HepG2 (cell line): Measurements from ENCODE around the gene NT5C2. TPM values are rescaled to one million over a fixed set of nuclear protein-coding genes. Genes with fewer than 3 reads are reported as not detected.

ENCODE experiments used
- ARID3A ChIP-seq: IDR thresholded peaks from 2 replicates; pipeline ENCODE4 v1.6.1; 2012; ENCODE audit warnings: low read depth, low read length, improper control_type of control experiment
- ATF3 ChIP-seq: sonication (generic); formaldehyde crosslinking; IDR thresholded peaks from 2 replicates; pipeline ENCODE4 v1.4.0; 2020; ENCODE audit warnings: missing genetic modification reagents
- BHLHE40 ChIP-seq: IDR thresholded peaks from 2 replicates; pipeline ENCODE4 v1.6.1; 2011; ENCODE audit warnings: low read length, improper control_type of control experiment
- CEBPG ChIP-seq: IDR thresholded peaks from 2 replicates; pipeline ENCODE4 v1.6.1; 2016
- DMAP1 ChIP-seq: IDR thresholded peaks from 2 replicates; pipeline ENCODE4 v1.6.1; 2016
- EP300 ChIP-seq, 3 experiments: sonication (generic) in 1 of 3; formaldehyde crosslinking in 1 of 3; IDR thresholded peaks; 2 replicates each; pipeline versions ENCODE4 v1.5.1 to v1.6.1; 2011 to 2020; ENCODE audit warnings: low read depth in 2 of 3, low read length in 2 of 3, borderline replicate concordance in 1 of 3, improper control_type of control experiment in 1 of 3, mild to moderate bottlenecking in 1 of 3, missing genetic modification reagents in 1 of 3, moderate library complexity in 1 of 3
- JARID2 ChIP-seq: sonication (generic); formaldehyde crosslinking; IDR thresholded peaks from 2 replicates; pipeline ENCODE4 v1.8.1; 2023; ENCODE audit warnings: missing genetic modification reagents, inconsistent platforms; ENCODE audit not compliant: insufficient replicate concordance
- JDP2 ChIP-seq: sonication (generic); formaldehyde crosslinking; IDR thresholded peaks from 2 replicates; pipeline ENCODE4 v1.8.1; 2022; ENCODE audit warnings: missing genetic modification reagents, borderline replicate concordance
- KDM5B ChIP-seq: sonication (generic); formaldehyde crosslinking; IDR thresholded peaks from 2 replicates; pipeline ENCODE4 v1.4.0; 2020; ENCODE audit warnings: missing genetic modification reagents, mild to moderate bottlenecking, borderline replicate concordance
- KLF13 ChIP-seq: sonication (generic); formaldehyde crosslinking; IDR thresholded peaks from 2 replicates; pipeline ENCODE4 v1.4.0; 2020; ENCODE audit warnings: mild to moderate bottlenecking, missing genetic modification reagents
- PREB ChIP-seq: sonication (generic); formaldehyde crosslinking; IDR thresholded peaks from 2 replicates; pipeline ENCODE4 v1.4.0; 2020; ENCODE audit warnings: missing genetic modification reagents
- RARA ChIP-seq: IDR thresholded peaks from 2 replicates; pipeline ENCODE4 v1.6.1; 2016; ENCODE audit warnings: missing genetic modification reagents, missing compliant biosample characterization
- RARG ChIP-seq: sonication (generic); formaldehyde crosslinking; IDR thresholded peaks from 2 replicates; pipeline ENCODE4 v1.4.0; 2020; ENCODE audit warnings: low read depth, mild to moderate bottlenecking, missing genetic modification reagents
- RFXAP ChIP-seq: sonication (generic); formaldehyde crosslinking; IDR thresholded peaks from 2 replicates; pipeline ENCODE4 v1.4.0; 2020; ENCODE audit warnings: missing genetic modification reagents, borderline replicate concordance
- RXRB ChIP-seq: IDR thresholded peaks from 2 replicates; pipeline ENCODE4 v1.6.1; 2016; ENCODE audit warnings: borderline replicate concordance, missing genetic modification reagents, missing compliant biosample characterization
- SIX4 ChIP-seq: sonication (generic); formaldehyde crosslinking; IDR thresholded peaks from 2 replicates; pipeline ENCODE4 v1.4.0; 2020; ENCODE audit warnings: missing genetic modification reagents
- SKI ChIP-seq: fragments of 450-650 bp; IDR thresholded peaks from one replicate; pipeline ENCODE4 v1.6.1; 2018; ENCODE audit warnings: mild to moderate bottlenecking; ENCODE audit not compliant: partially characterized antibody
- SRSF1 ChIP-seq: fragments of 200-400 bp; formaldehyde crosslinking; optimal IDR thresholded peaks from 2 replicates; pipeline ENCODE3; 2017; ENCODE audit warnings: mild to moderate bottlenecking, low read depth, low read length, moderate library complexity
- TBL1XR1 ChIP-seq: fragments of 150-350 bp; IDR thresholded peaks from 2 replicates; pipeline ENCODE4 v1.6.1; 2014; ENCODE audit warnings: borderline replicate concordance, low read length; ENCODE audit not compliant: partially characterized antibody
- ZNF124 ChIP-seq: sonication (generic); formaldehyde crosslinking; IDR thresholded peaks from 2 replicates; pipeline ENCODE4 v1.4.0; 2020; ENCODE audit warnings: missing genetic modification reagents
- ZNF225 ChIP-seq: sonication (generic); formaldehyde crosslinking; IDR thresholded peaks from 2 replicates; pipeline ENCODE4 v1.4.0; 2020; ENCODE audit warnings: mild to moderate bottlenecking, missing genetic modification reagents
- ZNF362 ChIP-seq: sonication (generic); formaldehyde crosslinking; IDR thresholded peaks from 2 replicates; pipeline ENCODE4 v1.4.0; 2020; ENCODE audit warnings: missing genetic modification reagents, mild to moderate bottlenecking, borderline replicate concordance
- ZNF576 ChIP-seq: sonication (generic); formaldehyde crosslinking; IDR thresholded peaks from 2 replicates; pipeline ENCODE4 v1.4.0; 2020; ENCODE audit warnings: mild to moderate bottlenecking, missing genetic modification reagents
- ZNF598 ChIP-seq: sonication (generic); formaldehyde crosslinking; IDR thresholded peaks from 2 replicates; pipeline ENCODE4 v1.5.1; 2020; ENCODE audit warnings: mild to moderate bottlenecking, missing genetic modification reagents, borderline replicate concordance
- polyA plus RNA-seq, 8 experiments: library from polyadenylated mRNA; depleted of rRNA in 3 of 8; stranded (reverse) in 7 of 8; unstranded in 1 of 8; fragments of >200 nt; fragmentation: Illumina TruSeq in 4 of 8; extraction: Trizol in 4 of 8; gene quantifications; 2 replicates each; pipeline versions ENCODE4 v1.2.1 to v1.2.3, GENCODE V29; 2011 to 2016; ENCODE audit warnings: low read depth in 4 of 8, missing spikeins in 1 of 8, mixed read lengths in 1 of 8; ENCODE audit not compliant: insufficient read depth in 1 of 8
- total RNA-seq, 5 experiments: library from RNA; depleted of rRNA; stranded (reverse); fragments of >200 nt; fragmentation: Illumina TruSeq; extraction: Trizol; gene quantifications; 2 replicates each; pipeline ENCODE4 v1.2.3, GENCODE V29; 2016; ENCODE audit warnings: low read depth in 1 of 5

Gene NT5C2
- total and polyA plus RNA-seq, 2 of the 13 experiments (the other 11 are each of a cell fraction or from before 2014, with no cell fraction given), result 40.6 to 55.2 TPM

- TF ChIP-seq PREB (no peak), ZNF576 (no peak), DMAP1 (CRISPR knock-in tag) (no peak), ZNF225 (CRISPR knock-in tag) (no peak), EP300 (IDR thresholded peaks at IDR 0.05; ENCODE audit: low read depth in 2 of 2, low read length in 2 of 2) (0 out of 4 replicates have a peak, but pooled peaks of 1 of the 2 experiments have one; percentile 17), EP300 (CRISPR knock-in tag; IDR thresholded peaks at IDR 0.05; ENCODE audit: borderline replicate concordance) (no peak), ZNF124 (no peak), TBL1XR1 (no peak), BHLHE40 (no peak), JARID2 (CRISPR knock-in tag) (no peak), RARG (CRISPR knock-in tag) (no peak), RXRB (CRISPR knock-in tag) (peak; percentile 20; the same call in 1 of the 2 replicates), ZNF598 (0 out of 2 replicates have a peak, but pooled peaks have one; percentile 27), RFXAP (CRISPR knock-in tag) (no peak), CEBPG (no peak), SIX4 (no peak), KDM5B (CRISPR knock-in tag) (no peak), ATF3 (CRISPR knock-in tag) (no peak), SKI (peak; percentile 12), JDP2 (CRISPR knock-in tag) (no peak), ARID3A (no peak), SRSF1 (no peak), RARA (no peak), ZNF362 (CRISPR knock-in tag) (no peak), KLF13 (CRISPR knock-in tag) (no peak)
Measured at GRCh38 chr10:103193107-103193819, at the start of gene NT5C2 (continued).
